ENCODE results near the gene MAP2K7.

- TF ChIP-seq EZH2 (IDR thresholded peaks at IDR 0.05; ENCODE audit: low read length) (no peak), CTCF (optimal IDR thresholded peaks at IDR 0.05 in 1 of 3, IDR thresholded peaks at IDR 0.05 in 1 of 3, conservative IDR thresholded peaks at IDR 0.05 in 1 of 3; ENCODE audit: extremely low read depth in 1 of 3, insufficient read depth in 2 of 3, low read length in 3 of 3) (no peak)
Measured at GRCh38 chr19:7932276-7932929, 28.7 kb downstream of the MAP2K7 start.
